ENCODE measurements around the gene CPT1C.

Gene CPT1C

GRCh38 chr19:49655570-49656455, 35.1 kb upstream of the CPT1C start:
- no peak for TF ChIP-seq CTCF (IDR thresholded peaks at IDR 0.05; ENCODE audit: low read depth, low read length, missing control alignments)
- no peak for DNase-seq (ENCODE audit: extremely low read depth, low read depth)
- no peak overlapping the region for H3K4me3 ChIP-seq (replicated peaks; ENCODE audit: low read depth, low read length)

GRCh38 chr19:49656456-49657109, 34.3 kb upstream of the CPT1C start:
- H3K4me3 ChIP-seq (replicated peaks; ENCODE audit: low read depth, low read length), result no peak overlapping the region
- no peak for TF ChIP-seq CTCF (IDR thresholded peaks at IDR 0.05; ENCODE audit: low read depth, low read length, missing control alignments)
- no peak for DNase-seq (ENCODE audit: extremely low read depth, low read depth)

GRCh38 chr19:49657493-49658138, 33.3 kb upstream of the CPT1C start:
- TF ChIP-seq CTCF (IDR thresholded peaks at IDR 0.05; ENCODE audit: low read depth, low read length, missing control alignments), result no peak
- H3K4me3 ChIP-seq (replicated peaks; ENCODE audit: low read depth, low read length), result no peak overlapping the region
- DNase-seq (ENCODE audit: extremely low read depth, low read depth), result no peak

GRCh38 chr19:49658139-49658517, 32.8 kb upstream of the CPT1C start:
- TF ChIP-seq CTCF (IDR thresholded peaks at IDR 0.05; ENCODE audit: low read depth, low read length, missing control alignments), result no peak
- no peak for DNase-seq (ENCODE audit: extremely low read depth, low read depth)
- no peak overlapping the region for H3K4me3 ChIP-seq (replicated peaks; ENCODE audit: low read depth, low read length)

- no peak for DNase-seq (ENCODE audit: extremely low read depth, low read depth)
- H3K4me3 ChIP-seq (replicated peaks; ENCODE audit: low read depth, low read length), result no peak overlapping the region
- no peak for TF ChIP-seq CTCF (IDR thresholded peaks at IDR 0.05; ENCODE audit: low read depth, low read length, missing control alignments)
Measured at GRCh38 chr19:49658566-49659442, 32.1 kb upstream of the CPT1C start.

- TF ChIP-seq CTCF (IDR thresholded peaks at IDR 0.05; ENCODE audit: low read depth, low read length, missing control alignments), result no peak
- H3K4me3 ChIP-seq (replicated peaks; ENCODE audit: low read depth, low read length), result no peak overlapping the region
- DNase-seq (ENCODE audit: extremely low read depth, low read depth), result no peak
Measured at GRCh38 chr19:49660338-49660961, 30.5 kb upstream of the CPT1C start.
